Esophagus muscularis mucosa (tissue), 3 donors: ENCODE measurements around the gene PNMA6F.

Experiments used
- CTCF ChIP-seq, 3 experiments: fragments of 200-600 bp in 2 of 3; fragments of 450-650 bp in 1 of 3; sonication (generic) in 2 of 3; IDR thresholded peaks; one replicate each; pipeline ENCODE4 v1.5.1; 2017 to 2019; ENCODE audit warnings: antibody characterized with exemption in 3 of 3, mild to moderate bottlenecking in 2 of 3, moderate library complexity in 1 of 3
- POLR2A ChIP-seq: fragments of 450-650 bp; IDR thresholded peaks from one replicate; pipeline ENCODE4 v1.6.1; 2017; ENCODE audit warnings: antibody characterized with exemption, moderate library complexity, mild to moderate bottlenecking, low read depth
- POLR2AphosphoS5 ChIP-seq, 2 donors: sonication (generic); formaldehyde crosslinking; IDR thresholded peaks; one replicate each; pipeline ENCODE4 v1.6.1; 2017; ENCODE audit warnings: antibody characterized with exemption in 2 of 2

DNA sequence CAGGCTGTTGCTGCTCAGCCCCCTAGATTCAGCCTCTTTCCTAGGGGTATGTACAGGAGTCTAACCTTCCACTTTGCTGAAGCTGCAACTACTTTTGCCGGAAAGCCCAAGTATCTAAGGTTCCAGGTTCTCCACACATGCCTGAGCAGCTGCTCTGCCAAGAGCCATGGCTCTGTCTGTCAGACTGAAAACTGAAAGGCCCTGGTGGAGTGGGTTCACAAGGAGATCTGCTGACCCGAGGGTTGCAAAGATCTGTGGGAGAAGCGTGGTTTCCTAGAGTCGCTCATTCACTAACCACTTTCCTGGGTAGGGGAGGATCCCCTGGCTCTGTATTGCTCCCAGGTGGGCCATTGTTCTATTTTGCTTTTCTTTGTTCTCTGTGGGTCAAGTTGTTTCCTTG lies 6.0 kb upstream of the PNMA6F start:
- no peak for TF ChIP-seq CTCF (IDR thresholded peaks at IDR 0.05)
- TF ChIP-seq POLR2A, result no peak
- TF ChIP-seq POLR2AphosphoS5 (IDR thresholded peaks at IDR 0.05), result no peak
